Retina (tissue), 1 donor: Measurements from ENCODE around the gene METTL14.

Source experiments
- DNase-seq: peaks from one replicate; pipeline ENCODE4 v3.0.0-alpha.2; 2016

METTL14 gene

GRCh38 chr4:118736900-118737299 lies 51.7 kb downstream of the METTL14 start:
- DNase-seq = no peak

- DNase-seq = no peak
These were observed 52.9 kb downstream of the METTL14 start for GRCh38 chr4:118738090-118738489.

- DNase-seq = no peak
These were observed 54.0 kb downstream of the METTL14 start for GRCh38 chr4:118739022-118739713.

GRCh38 chr4:118740869-118741268 lies 55.7 kb downstream of the METTL14 start:
- no peak for DNase-seq

- DNase-seq = peak; percentile 14
These were observed 56.2 kb downstream of the METTL14 start for GRCh38 chr4:118741301-118741855.

GRCh38 chr4:118742050-118742449 lies 56.9 kb downstream of the METTL14 start:
- no peak for DNase-seq

- DNase-seq = no peak
These were observed 58.7 kb downstream of the METTL14 start for GRCh38 chr4:118743867-118744266.

GRCh38 chr4:118745357-118745756 lies 60.2 kb downstream of the METTL14 start:
- DNase-seq = no peak

- no peak for DNase-seq
These were observed 61.2 kb downstream of the METTL14 start for GRCh38 chr4:118746251-118746919.

GRCh38 chr4:118749347-118749988 lies 64.3 kb downstream of the METTL14 start:
- DNase-seq = no peak

GRCh38 chr4:118751629-118752323 lies 66.6 kb downstream of the METTL14 start:
- no peak for DNase-seq

- DNase-seq = no peak
These were observed 67.4 kb downstream of the METTL14 start for GRCh38 chr4:118752551-118752950.

GRCh38 chr4:118753096-118753495 lies 67.9 kb downstream of the METTL14 start:
- no peak for DNase-seq

GRCh38 chr4:118753685-118754084 lies 68.5 kb downstream of the METTL14 start:
- no peak for DNase-seq

GRCh38 chr4:118754890-118755289 lies 69.7 kb downstream of the METTL14 start:
- no peak for DNase-seq

- no peak for DNase-seq
These were observed 70.4 kb downstream of the METTL14 start for GRCh38 chr4:118755438-118756226.

- DNase-seq = no peak
These were observed 71.2 kb downstream of the METTL14 start for GRCh38 chr4:118756429-118756828.

- no peak for DNase-seq
These were observed 71.8 kb downstream of the METTL14 start for GRCh38 chr4:118756958-118757357.

GRCh38 chr4:118757761-118758251 lies 72.6 kb downstream of the METTL14 start:
- DNase-seq = no peak

- no peak for DNase-seq
These were observed 73.1 kb downstream of the METTL14 start for GRCh38 chr4:118758293-118758692.

GRCh38 chr4:118759481-118759880 lies 74.3 kb downstream of the METTL14 start:
- DNase-seq = no peak

GRCh38 chr4:118760092-118760491 lies 74.9 kb downstream of the METTL14 start:
- no peak for DNase-seq
